K562 (cell line): ENCODE data around the gene BAIAP2. TPM values are rescaled to one million over a fixed set of nuclear protein-coding genes. Genes with fewer than 3 reads are reported as not detected.

Experiments
- ATAC-seq: fragments of 200-7000 bp; cut with Tn5 transposase; 3 replicates; pipeline ENCODE4 v1.9.1; 2020; ENCODE audit warnings: moderate library complexity
- BruUV-seq: library from RNA; stranded (reverse); fragments of 400-500 nt; replicated peaks from 2 replicates; lab custom pipeline; 2021; lab: Mats Ljungman, UMichigan
- CTCF ChIA-PET: fragments of 300-600 bp; formaldehyde crosslinking; extraction: SDS; loops from one replicate; lab custom pipeline; 2021; ENCODE audit warnings: low intra/inter-chr PET ratio; lab: Yijun Ruan, JAX
- POLR2A ChIA-PET: fragments of 300-600, 350-650 bp; sonication (Branson Sonifier 250); formaldehyde crosslinking; extraction: SDS; loops from one replicate; lab custom pipeline; 2021; ENCODE audit warnings: antibody characterized with exemption, inconsistent platforms; lab: Yijun Ruan, JAX
- DNase-seq, 4 experiments: peaks; one replicate each; pipeline versions ENCODE4 v3.0.0 to v3.0.0-alpha.2; 2011 to 2018; ENCODE audit warnings: low spot score in 3 of 4, mixed read lengths in 3 of 4; ENCODE audit errors: extremely low read depth in 1 of 4
- FAIRE-seq: peaks from 2 replicates; lab custom pipeline; 2011; peaks lifted over from hg19 to GRCh38; lab: Jason Lieb, UNC
- H2AFZ ChIP-seq: 2 replicates; pipeline ENCODE4 v1.6.0; 2011; ENCODE audit warnings: low read depth, low read length, control low read depth, inconsistent platforms
- H3K27ac ChIP-seq: fragments of 200-600 bp; 3 replicates; pipeline ENCODE4 v1.8.0; 2011; ENCODE audit warnings: low read depth, mild to moderate bottlenecking, control low read depth, inconsistent platforms, low read length, moderate library complexity, mixed read lengths; ENCODE audit errors: extremely low read depth
- H3K27me3 ChIP-seq, 2 experiments: fragments of 300-600 bp in 1 of 2; 2 replicates in 1 of 2; 3 replicates in 1 of 2; pipeline versions ENCODE4 v1.6.0 to v1.8.0; 2011; ENCODE audit warnings: inconsistent platforms in 2 of 2, low read length in 2 of 2, mild to moderate bottlenecking in 1 of 2, mixed read lengths in 1 of 2, moderate library complexity in 1 of 2; ENCODE audit not compliant: control insufficient read depth in 2 of 2, insufficient read depth in 2 of 2
- H3K36me3 ChIP-seq: fragments of 300-600 bp; 3 replicates; pipeline ENCODE4 v1.8.0; 2011; ENCODE audit warnings: mild to moderate bottlenecking, low read length, inconsistent platforms; ENCODE audit not compliant: control insufficient read depth, insufficient read depth
- H3K4me1 ChIP-seq, 2 experiments: fragments of 200-600 bp in 1 of 2; replicated peaks in 1 of 2; 2 replicates in 1 of 2; 3 replicates in 1 of 2; pipeline versions ENCODE4 v1.5.1 to v1.8.0; 2011; ENCODE audit warnings: inconsistent platforms in 2 of 2, low read length in 2 of 2, mild to moderate bottlenecking in 1 of 2, mixed read lengths in 1 of 2, moderate library complexity in 1 of 2; ENCODE audit not compliant: control insufficient read depth in 2 of 2, insufficient read depth in 2 of 2
- H3K4me2 ChIP-seq: 2 replicates; pipeline ENCODE4 v1.6.1; 2011; ENCODE audit warnings: low read length, control low read depth, inconsistent platforms, mixed read lengths; ENCODE audit not compliant: insufficient read depth
- H3K4me3 ChIP-seq: fragments of 200-600 bp; sonication (generic), shearing (Covaris generic); 2 replicates; pipeline ENCODE4 v1.5.1; 2016; ENCODE audit warnings: control low read depth, inconsistent platforms
- H3K79me2 ChIP-seq: fragments of 200-600 bp; 3 replicates; pipeline ENCODE4 v1.8.0; 2011; ENCODE audit warnings: low read length, inconsistent platforms; ENCODE audit not compliant: control insufficient read depth, insufficient read depth
- H3K9ac ChIP-seq, 2 experiments: 2 replicates each; pipeline versions ENCODE4 v1.6.0 to v1.6.1; 2011; ENCODE audit warnings: low read depth in 2 of 2, low read length in 2 of 2, control low read depth in 1 of 2, inconsistent platforms in 1 of 2, mild to moderate bottlenecking in 1 of 2, mixed read lengths in 1 of 2; ENCODE audit not compliant: insufficient read depth in 1 of 2
- H3K9me1 ChIP-seq: one replicate; pipeline ENCODE4 v1.6.0; 2011; ENCODE audit warnings: inconsistent platforms, mild to moderate bottlenecking, low read length, moderate library complexity; ENCODE audit not compliant: control insufficient read depth, insufficient read depth
- H3K9me3 ChIP-seq: replicated peaks from 2 replicates; pipeline ENCODE4 v1.5.1; 2011; ENCODE audit warnings: low read depth, low read length, inconsistent platforms; ENCODE audit not compliant: control insufficient read depth, insufficient read depth
- H4K20me1 ChIP-seq: replicated peaks from 2 replicates; pipeline ENCODE4 v1.6.1; 2011; ENCODE audit warnings: low read length, inconsistent platforms, mixed read lengths; ENCODE audit not compliant: control insufficient read depth, insufficient read depth
- BACH1 ChIP-seq: fragments of 200-800 bp; sonication (Bioruptor generic); IDR thresholded peaks from 2 replicates; pipeline ENCODE4 v1.6.1; 2016; ENCODE audit warnings: missing genetic modification characterization, missing compliant biosample characterization
- HNRNPL ChIP-seq: fragments of 200-400 bp; formaldehyde crosslinking; IDR thresholded peaks from 2 replicates; pipeline ENCODE4 v1.6.1; 2017; ENCODE audit warnings: low read depth, mild to moderate bottlenecking, low read length
- MCM2 ChIP-seq: fragments of 450-650 bp; IDR thresholded peaks from 2 replicates; pipeline ENCODE4 v1.6.1; 2017; ENCODE audit warnings: low read depth, mild to moderate bottlenecking
- RAD21 ChIP-seq, 2 experiments: fragments of 250-450 bp in 1 of 2; fragments of 450-650 bp in 1 of 2; sonication (Bioruptor Pico) in 1 of 2; formaldehyde crosslinking in 1 of 2; IDR thresholded peaks in 1 of 2; conservative IDR thresholded peaks in 1 of 2; 2 replicates each; pipeline versions ENCODE4 v1.4.0 to v1.8.0; 2020 to 2022; ENCODE audit warnings: mild to moderate bottlenecking in 2 of 2, moderate library complexity in 1 of 2
- SNIP1 ChIP-seq: fragments of 450-650 bp; IDR thresholded peaks from 2 replicates; pipeline ENCODE4 v1.7.1; 2017; ENCODE audit warnings: low read depth, mild to moderate bottlenecking
- THRAP3 ChIP-seq: fragments of 450-650 bp; IDR thresholded peaks from 2 replicates; pipeline ENCODE4 v1.6.1; 2016; ENCODE audit warnings: mild to moderate bottlenecking, inconsistent platforms, borderline replicate concordance
- WGBS: fragments of 100-300 bp; shearing (Covaris generic); methylation state at CpG from one replicate; pipeline ENCODE4 v1.1.6; 2016; ENCODE audit warnings: low coverage, mixed read lengths; ENCODE audit not compliant: insufficient coverage; ENCODE audit errors: missing lambda C conversion rate; 5-methylcytosine and 5-hydroxymethylcytosine counted together
- in situ Hi-C: fragments of 300-500 bp; cut with MboI; formaldehyde crosslinking; loops from 4 replicates; pipeline ENCODE4 v1.15.0; 2018; ENCODE audit warnings: inconsistent platforms, mixed read lengths
- intact Hi-C: fragments of 100-400 bp; cut with micrococcal nuclease; formaldehyde crosslinking; loops from 2 replicates; pipeline ENCODE4 v1.14.2; 2022
- polyA plus RNA-seq, 8 experiments: library from polyadenylated mRNA; depleted of rRNA in 4 of 8; stranded (reverse) in 5 of 8; unstranded in 3 of 8; fragments of >200 nt; fragmentation: Nextera tagmentation in 2 of 8; fragmentation: Illumina TruSeq in 1 of 8; extraction: Ambion mirVana in 2 of 8; extraction: Trizol in 1 of 8; gene quantifications; 2 replicates each; pipeline versions ENCODE4 v1.2.1 to v1.2.3, GENCODE V29; 2011 to 2014; ENCODE audit warnings: inconsistent platforms in 1 of 8, missing spikeins in 1 of 8
- total RNA-seq, 7 experiments: library from RNA; depleted of rRNA in 6 of 7; stranded (reverse); fragments of >200 nt in 6 of 7; fragmentation: Illumina TruSeq in 2 of 7; extraction: Trizol in 2 of 7; gene quantifications; 2 replicates each; pipeline versions ENCODE4 v1.2.1 to v1.2.3, GENCODE V29; 2011 to 2021; ENCODE audit warnings: low replicate concordance in 1 of 7
- TF ChIP-seq, protein P1 (sequence below), 3 experiments: IDR thresholded peaks in 2 of 3; conservative IDR thresholded peaks in 1 of 3; 2 replicates each; pipeline ENCODE4 v1.5.1; 2011 to 2012; ENCODE audit warnings: low read length in 3 of 3, mild to moderate bottlenecking in 3 of 3, control low read depth in 2 of 3, improper control_type of control experiment in 1 of 3, inconsistent platforms in 1 of 3, low read depth in 1 of 3, mixed read lengths in 1 of 3, moderate library complexity in 1 of 3; ENCODE audit not compliant: insufficient read depth in 2 of 3

The BAIAP2 gene
- total and polyA plus RNA-seq, 9 of the 15 experiments (the other 6 are each of a cell fraction or from before 2014, with no cell fraction given) = 2.3 to 51.6 (median 18.4) TPM

- DNase-seq (no peak), FAIRE-seq (no peak), ATAC-seq (no peak)
- Histone ChIP-seq H3K4me2 (no peak overlapping the region), H3K9ac (no peak overlapping the region; a peak in 1 of 4 replicates), H3K79me2 (no peaks in the 10 kb centered on the region), H2AFZ (no peak overlapping the region), H3K27me3 (peaks cover 9 to 21% of the 10 kb centered on the region in 2 experiments; a peak in 4 of 5 replicates), H3K4me3 (no peak overlapping the region), H3K36me3 (no peaks in the 10 kb centered on the region), H4K20me1 (peaks cover 6% of the 10 kb centered on the region), H3K9me3 (no peaks in the 10 kb centered on the region), H3K27ac (no peak overlapping the region), H3K9me1 (no peaks in the 10 kb centered on the region), H3K4me1 (peaks cover 6 to 86% of the 10 kb centered on the region in 2 experiments; a peak in 4 of 5 replicates)
- WGBS = 11% methylated on average over 15 of the region's 23 CpGs
- ChIA-PET CTCF (no interaction called here), POLR2A (interaction anchor here (1.4 kb wide), 1 partner anchor 27 kb away, joined by 4 read pairs; no protein-coding TSS in a partner anchor)
- intact Hi-C loops = no loop called here
- no TSS peak for BruUV-seq
- TF ChIP-seq HNRNPL (peak; percentile 46; the same call in 1 of the 2 replicates), SNIP1 (no peak)
- in situ Hi-C loops = loop anchor here (25.0 kb wide), 1 partner anchor 109 kb away; the partner anchor contains the start of genes NDUFAF8 and TEPSIN
Measured at GRCh38 chr17:81128774-81129173, 93.8 kb downstream of the BAIAP2 start.

DNA sequence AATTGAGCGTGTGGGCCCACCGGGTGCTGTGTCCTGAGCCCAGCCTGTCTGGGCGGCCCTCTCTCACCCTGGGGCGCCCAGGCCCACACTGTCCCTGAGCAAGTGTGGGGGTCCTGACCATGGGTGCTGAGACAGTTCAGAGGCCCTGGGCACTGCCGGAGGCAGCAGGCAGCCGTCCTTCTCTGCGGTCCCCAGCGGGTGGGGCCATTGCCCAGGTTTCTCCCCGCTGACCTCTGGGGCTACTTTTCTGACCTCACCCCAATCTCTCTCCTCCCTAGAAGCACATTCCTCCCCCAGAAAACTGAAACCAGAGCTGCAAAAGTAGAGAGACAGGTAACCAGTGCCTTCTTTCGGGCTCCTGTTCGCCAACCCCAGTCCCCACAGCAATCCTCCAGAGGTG, 94.3 kb downstream of the BAIAP2 start:
- intact Hi-C loops (no loop called here), in situ Hi-C loops (loop anchor here (25.0 kb wide), 1 partner anchor 108 kb away; the partner anchor contains the start of genes NDUFAF8 and TEPSIN)
- ChIA-PET POLR2A (interaction anchor here (0.6 kb wide), 1 partner anchor 737 kb away, joined by 3 read pairs; no protein-coding TSS in a partner anchor), CTCF (interaction anchor here (0.5 kb wide), 1 partner anchor 355 kb away, joined by 3 read pairs; no protein-coding TSS in a partner anchor)
- Histone ChIP-seq H2AFZ (no peak overlapping the region), H3K36me3 (no peaks in the 10 kb centered on the region), H3K27me3 (peaks cover 9 to 21% of the 10 kb centered on the region in 2 experiments; a peak in 4 of 5 replicates), H3K79me2 (no peaks in the 10 kb centered on the region), H3K9me3 (no peaks in the 10 kb centered on the region), H3K27ac (no peak overlapping the region), H3K9ac (peak overlapping the region in 1 of 2 experiments; percentile 68; a peak in 1 of 4 replicates), H3K4me1 (peaks cover 6 to 86% of the 10 kb centered on the region in 2 experiments; a peak in 4 of 5 replicates), H3K4me3 (no peak overlapping the region), H3K4me2 (no peak overlapping the region), H4K20me1 (peaks cover 6% of the 10 kb centered on the region), H3K9me1 (no peaks in the 10 kb centered on the region)
- no TSS peak for BruUV-seq
- DNase-seq = no peak
- TF ChIP-seq RAD21 (CRISPR knock-in tag; conservative IDR thresholded peaks at IDR 0.05 in 1 of 2, IDR thresholded peaks at IDR 0.05 in 1 of 2) = peak in 1 of 2 experiments; percentile 27; a peak in 2 of 4 replicates
- no peak for TF ChIP-seq THRAP3
- TF ChIP-seq, protein P1, sequence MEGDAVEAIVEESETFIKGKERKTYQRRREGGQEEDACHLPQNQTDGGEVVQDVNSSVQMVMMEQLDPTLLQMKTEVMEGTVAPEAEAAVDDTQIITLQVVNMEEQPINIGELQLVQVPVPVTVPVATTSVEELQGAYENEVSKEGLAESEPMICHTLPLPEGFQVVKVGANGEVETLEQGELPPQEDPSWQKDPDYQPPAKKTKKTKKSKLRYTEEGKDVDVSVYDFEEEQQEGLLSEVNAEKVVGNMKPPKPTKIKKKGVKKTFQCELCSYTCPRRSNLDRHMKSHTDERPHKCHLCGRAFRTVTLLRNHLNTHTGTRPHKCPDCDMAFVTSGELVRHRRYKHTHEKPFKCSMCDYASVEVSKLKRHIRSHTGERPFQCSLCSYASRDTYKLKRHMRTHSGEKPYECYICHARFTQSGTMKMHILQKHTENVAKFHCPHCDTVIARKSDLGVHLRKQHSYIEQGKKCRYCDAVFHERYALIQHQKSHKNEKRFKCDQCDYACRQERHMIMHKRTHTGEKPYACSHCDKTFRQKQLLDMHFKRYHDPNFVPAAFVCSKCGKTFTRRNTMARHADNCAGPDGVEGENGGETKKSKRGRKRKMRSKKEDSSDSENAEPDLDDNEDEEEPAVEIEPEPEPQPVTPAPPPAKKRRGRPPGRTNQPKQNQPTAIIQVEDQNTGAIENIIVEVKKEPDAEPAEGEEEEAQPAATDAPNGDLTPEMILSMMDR (IDR thresholded peaks at IDR 0.05 in 2 of 3, conservative IDR thresholded peaks at IDR 0.05 in 1 of 3; ENCODE audit: insufficient read depth in 2 of 3, low read depth in 1 of 3, low read length in 3 of 3) = peak; percentile 15 to 30 (median 28); a peak in 3 of 6 replicates
- no peak for TF ChIP-seq MCM2
- TF ChIP-seq BACH1 (tag) = no peak
- ATAC-seq = peak; percentile 14; the same call in 1 of the 3 replicates
- 17% methylated on average over 11 of the region's 11 CpGs for WGBS
- no peak for FAIRE-seq
